A673 (cell line): Measurements from ENCODE around the gene RFC2.

Source experiments
- CTCF ChIP-seq: fragments of 300-800, 200-600 bp; sonication (generic); conservative IDR thresholded peaks from 2 replicates; pipeline ENCODE4 v1.5.1; 2017; ENCODE audit warnings: low read depth, mild to moderate bottlenecking, antibody characterized with exemption, low read length, moderate library complexity, mixed read lengths
- EZH2 ChIP-seq: fragments of 200-600 bp; sonication (generic); IDR thresholded peaks from 2 replicates; pipeline ENCODE4 v1.6.1; 2017; ENCODE audit warnings: borderline replicate concordance, low read depth, mild to moderate bottlenecking, mixed read lengths, antibody characterized with exemption, low read length; ENCODE audit not compliant: poor library complexity, severe bottlenecking

- TF ChIP-seq CTCF = no peak
- no peak for TF ChIP-seq EZH2
These were observed 46.7 kb upstream of the RFC2 start for GRCh38 chr7:74300926-74301325.
